HG03521 (cell line): Measurements from ENCODE around the gene TMEM234.
"Not testable (repeated sequence)": the region's sequence is repeated elsewhere in the genome, so short reads cannot be mapped to it uniquely, and the experiment has no call there.

Experiments
- ATAC-seq: cut with Tn5 transposase; IDR thresholded peaks from one replicate; pipeline ENCODE4 v1.9.1; 2021; ENCODE audit warnings: mild to moderate bottlenecking, moderate library complexity; ENCODE audit not compliant: unreplicated experiment

TMEM234 gene

DNA sequence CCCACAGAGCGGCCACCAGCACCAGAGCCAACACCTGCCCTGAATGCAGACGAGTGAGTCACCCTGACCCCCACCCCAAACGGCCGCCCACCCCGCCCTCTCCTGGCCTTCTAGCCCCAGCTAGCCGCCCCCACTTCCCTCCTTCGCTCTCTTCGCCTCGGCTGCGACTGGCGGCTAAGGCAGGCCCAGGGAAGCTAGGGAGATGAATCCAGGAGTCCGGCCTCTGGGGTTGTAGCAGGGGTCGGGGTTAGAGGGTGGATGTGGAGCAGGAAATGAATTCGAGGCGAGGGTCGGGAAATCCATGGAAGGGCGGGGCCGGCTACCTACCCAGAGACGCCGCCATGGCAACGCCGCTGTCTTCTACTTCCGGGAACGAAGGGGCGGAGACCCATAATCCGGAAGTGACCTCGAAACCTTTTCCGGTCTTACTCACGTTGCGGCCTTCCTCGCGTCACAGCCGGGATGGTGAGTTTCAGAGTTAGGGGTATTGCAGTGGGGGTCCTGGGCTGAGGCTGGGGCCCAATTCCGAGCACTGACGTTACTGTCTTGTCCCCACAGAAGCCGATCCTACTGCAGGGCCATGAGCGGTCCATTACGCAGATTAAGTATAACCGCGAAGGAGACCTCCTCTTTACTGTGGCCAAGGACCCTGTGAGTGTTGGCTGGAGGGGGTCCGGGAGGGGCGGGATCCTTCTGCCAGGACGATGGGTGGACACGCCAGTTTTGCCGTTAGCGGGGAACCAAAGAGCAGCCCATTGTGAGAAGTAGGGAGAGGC, at the start of gene TMEM234, which contains the start of gene EIF3I:
Gene TMEM234 (minus strand): TSS at position 374 of the 776 bp plus-strand sequence. CDS start 31 bp downstream, at position 343.
Gene EIF3I (plus strand): TSS at position 428 of the 776 bp plus-strand sequence. CDS start 35 bp downstream, at position 463.
- ATAC-seq = peak; percentile 83

DNA sequence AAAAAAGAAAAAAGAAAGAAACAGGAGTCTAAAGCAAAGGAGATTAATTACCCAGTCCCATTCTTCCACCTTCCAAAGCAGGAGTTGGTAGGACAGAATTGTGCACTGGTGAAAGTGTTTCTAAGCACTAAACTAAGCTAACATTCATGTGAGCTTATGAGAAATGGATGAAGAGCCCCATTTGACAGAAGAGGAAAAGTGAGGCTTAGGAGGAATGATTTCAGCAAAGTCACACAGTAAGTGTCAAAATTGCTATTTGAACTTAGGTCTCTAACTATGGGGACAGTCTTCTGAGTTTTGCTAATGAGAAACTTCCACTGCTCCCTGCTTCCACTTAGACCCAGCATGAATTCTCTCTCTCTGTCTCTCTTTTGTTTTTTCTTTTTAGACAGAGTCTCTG, 47.6 kb upstream of the TMEM234 start:
- no peak for ATAC-seq

- ATAC-seq = no peak
Measured at GRCh38 chr1:32266921-32267591, 44.9 kb upstream of the TMEM234 start.

- no peak for ATAC-seq
Measured at GRCh38 chr1:32265846-32266245, 43.7 kb upstream of the TMEM234 start.

DNA sequence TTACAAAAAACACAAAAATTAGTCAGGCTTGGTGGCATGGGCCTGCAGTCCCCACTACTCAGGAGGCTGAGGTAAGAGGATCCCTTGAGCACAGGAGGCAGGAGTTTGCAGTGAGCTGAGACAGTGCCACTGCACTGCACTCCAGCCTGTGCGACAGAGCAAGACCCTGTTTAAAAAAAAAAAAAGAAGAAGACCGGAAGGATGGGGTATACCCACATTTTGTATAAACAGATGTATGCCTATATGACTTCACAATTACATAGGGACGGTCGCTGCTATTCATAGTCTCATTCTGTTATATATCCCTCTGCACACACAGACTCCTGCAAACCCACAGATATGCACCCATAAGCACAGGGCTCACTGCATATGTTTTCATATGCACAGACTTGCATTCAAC, 41.6 kb upstream of the TMEM234 start:
- ATAC-seq = no peak

DNA sequence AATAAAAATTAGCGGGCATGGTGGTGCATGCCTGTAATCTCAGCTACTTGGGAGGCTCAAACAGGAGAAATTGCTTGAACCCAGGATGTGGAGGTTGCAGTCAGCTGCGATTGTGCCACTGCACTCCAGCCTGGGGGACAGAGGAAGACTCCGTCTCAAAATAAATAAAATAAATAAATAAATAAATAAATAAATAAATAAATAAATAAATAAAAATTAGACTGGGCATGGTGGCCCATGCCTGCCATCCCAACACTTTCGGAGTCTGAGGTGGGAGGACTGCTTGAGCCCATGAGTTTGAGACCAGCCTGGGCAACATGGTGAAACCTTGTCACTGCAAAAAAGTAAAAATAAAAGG, 41.1 kb upstream of the TMEM234 start:
- ATAC-seq = not testable (repeated sequence)

DNA sequence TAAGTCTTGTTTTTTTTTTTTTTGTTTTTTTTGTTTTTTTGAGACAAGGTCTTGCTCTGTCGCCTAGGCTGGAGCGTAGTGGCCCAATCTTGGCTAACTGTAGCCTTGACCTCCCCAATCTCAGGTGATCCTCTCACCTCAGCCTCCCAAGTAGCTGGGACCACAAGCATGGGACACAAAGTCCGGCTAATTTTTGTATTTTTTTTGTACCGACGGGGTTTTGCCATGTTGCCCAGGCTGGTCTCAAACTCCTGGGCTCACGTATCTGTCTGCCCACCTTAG, 35.0 kb upstream of the TMEM234 start:
- ATAC-seq = no peak

GRCh38 chr1:32256473-32257226, 34.5 kb upstream of the TMEM234 start:
- no peak for ATAC-seq

DNA sequence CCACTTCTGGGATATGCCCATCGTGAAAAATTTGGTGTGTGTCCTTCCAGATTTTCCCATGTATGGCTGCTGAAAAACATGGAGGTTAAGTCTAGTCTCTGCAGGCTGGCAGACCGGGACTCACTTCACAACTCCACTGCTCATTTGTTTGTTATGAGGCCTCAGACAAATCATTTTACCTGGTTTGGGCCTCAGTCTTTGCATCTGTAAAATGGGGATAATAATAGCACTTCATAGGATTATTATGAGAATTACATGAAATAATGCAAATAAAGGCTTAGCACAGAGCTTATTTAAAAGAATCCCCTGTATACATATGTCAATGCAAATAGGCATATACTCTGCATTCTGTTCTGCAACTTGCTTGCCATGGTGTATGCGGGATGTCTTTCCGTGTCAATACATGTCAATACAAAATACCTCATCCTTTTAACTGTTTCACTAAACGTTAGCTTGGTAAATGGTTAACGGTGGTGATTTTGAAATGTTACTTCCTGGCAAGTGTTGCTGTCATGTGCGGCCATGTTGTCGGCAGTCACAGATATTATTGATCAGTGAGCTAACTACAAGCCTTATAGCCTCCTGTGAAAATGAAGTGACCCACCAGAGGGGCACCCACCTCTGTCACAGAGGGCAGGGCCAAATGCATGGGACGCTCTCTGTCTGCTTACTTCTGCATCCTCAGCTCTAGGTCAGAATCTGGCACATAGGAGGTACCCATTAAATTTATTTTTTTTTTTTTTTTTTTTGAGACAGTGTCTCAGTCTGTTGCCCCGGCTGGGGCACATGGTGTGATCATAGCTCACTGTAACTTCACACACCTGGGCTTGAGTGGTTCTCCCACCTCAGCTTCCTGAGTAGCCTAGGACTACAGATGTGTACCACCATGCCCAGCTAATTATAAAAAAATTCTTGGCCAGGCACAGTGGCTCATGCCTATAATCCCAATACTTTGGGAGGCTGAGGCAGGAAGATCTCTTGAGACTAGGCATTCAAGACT, 33.2 kb upstream of the TMEM234 start:
- ATAC-seq = no peak

DNA sequence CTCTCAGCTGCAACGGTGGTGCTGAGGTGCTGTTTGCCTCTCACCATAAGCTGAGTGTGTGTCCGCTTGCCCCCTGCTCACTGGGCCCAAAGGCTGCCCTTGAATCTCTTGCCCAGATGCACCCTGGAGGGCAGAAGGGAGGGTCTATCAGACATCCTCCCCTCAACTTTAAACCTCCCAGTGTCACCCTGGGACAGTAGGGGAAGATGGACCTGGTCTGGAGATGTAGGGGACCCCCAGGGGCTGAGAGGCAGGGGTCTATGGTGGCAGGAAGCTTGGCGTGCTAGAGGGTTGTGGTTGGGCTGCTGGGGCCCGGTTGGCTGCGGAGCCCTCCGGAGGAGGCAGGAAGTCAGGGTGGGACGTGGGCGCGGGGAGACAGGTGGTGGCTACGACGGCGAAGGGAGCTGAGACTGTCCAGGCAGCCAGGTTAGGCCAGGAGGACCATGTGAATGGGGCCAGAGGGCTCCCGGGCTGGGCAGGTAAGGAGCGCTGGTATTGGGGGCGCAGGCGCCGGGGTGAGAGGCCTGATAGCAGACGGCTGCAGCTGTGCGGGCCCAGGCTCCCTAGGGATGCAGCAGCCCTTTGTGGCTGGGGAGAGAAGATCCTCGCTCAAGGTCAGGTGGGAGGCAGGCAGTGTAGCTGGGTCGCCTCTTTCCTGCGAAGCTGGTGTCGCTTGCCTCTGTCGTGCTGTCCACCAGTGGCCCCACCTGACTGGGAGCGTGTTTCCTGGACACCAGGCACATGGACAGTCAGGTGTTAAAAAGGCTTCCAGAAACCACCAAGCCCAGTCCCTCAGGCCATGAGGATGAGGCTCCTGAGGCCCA, 29.0 kb upstream of the TMEM234 start, which contains the start of gene LCK:
Gene LCK (plus strand): TSS at position 373 of the 824 bp plus-strand sequence. CDS start 23,065 bp downstream, outside the sequence.
- ATAC-seq = no peak

DNA sequence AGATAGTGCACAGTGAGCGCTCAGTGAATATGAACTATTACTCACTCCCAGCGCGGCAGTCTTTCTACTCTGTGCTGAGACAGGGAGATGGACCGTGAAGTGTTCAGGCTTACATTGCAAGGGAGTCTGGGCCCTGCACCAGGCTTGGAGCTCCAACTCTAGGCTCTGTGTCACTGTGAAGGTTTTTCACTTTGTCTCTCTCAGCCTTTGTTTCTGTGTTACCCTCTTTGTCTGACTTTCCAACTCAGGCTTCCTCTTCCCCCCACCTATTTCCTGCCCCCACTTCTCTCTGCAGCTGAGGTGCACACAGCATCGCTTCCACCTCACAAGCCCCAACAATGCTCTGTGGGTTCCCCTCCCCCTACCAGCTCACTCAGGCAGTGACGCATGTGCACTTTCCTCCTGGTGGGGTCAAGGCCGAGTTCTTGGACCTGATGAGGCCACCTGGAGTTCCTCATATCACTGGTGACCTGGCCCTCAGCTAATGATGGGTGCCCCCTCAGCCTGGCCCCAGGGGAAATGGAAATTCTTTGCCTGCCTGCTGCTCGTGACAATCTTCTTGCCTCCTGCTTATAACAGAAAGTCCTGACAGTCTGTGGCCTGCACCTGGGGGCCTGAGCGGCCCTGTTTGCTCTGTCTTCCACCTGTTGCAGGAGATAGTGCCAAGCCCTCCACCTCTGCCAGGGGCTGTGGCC, 27.8 kb upstream of the TMEM234 start:
- peak; percentile 48 for ATAC-seq

- no peak for ATAC-seq
Measured at GRCh38 chr1:32247983-32248889, 26.1 kb upstream of the TMEM234 start.

- ATAC-seq = no peak
Measured at GRCh38 chr1:32247452-32247851, 25.3 kb upstream of the TMEM234 start.

GRCh38 chr1:32246888-32247273, 24.7 kb upstream of the TMEM234 start, which contains the start of gene FAM167B:
Gene FAM167B, plus strand, starts transcription at chr1:32247222. Its CDS starts 200 bp downstream, at chr1:32247422.
- ATAC-seq = no peak

DNA sequence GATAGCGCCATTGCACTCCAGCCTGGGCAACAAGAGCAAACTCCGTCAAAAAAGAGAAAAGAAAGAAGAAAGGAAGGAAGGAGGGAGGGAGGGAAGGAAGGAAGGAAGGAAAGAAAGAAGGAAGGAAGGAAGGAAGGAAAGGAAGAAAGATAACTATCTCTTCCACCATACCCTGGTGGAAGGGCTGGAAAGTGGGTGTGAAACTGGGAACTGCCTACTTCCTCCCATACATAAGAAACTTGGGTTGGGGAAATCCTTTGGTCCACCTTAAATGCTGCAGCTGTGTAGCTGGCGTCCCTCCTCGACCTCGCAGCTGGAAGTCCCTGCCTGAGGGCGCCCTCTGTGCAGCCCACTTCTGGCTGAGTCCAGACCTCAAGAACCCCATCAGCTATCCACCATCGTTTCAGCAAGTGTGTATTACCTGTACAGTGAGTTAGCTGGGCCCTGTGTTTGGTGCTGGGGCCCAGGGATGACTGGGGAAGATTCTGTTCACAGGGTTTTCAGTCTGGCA, 20.2 kb upstream of the TMEM234 start:
- no peak for ATAC-seq

- ATAC-seq = no peak
Measured at GRCh38 chr1:32241001-32241763, 19.0 kb upstream of the TMEM234 start.
